GM19025 (cell line): ENCODE measurements around the gene SPATA9.

ENCODE experiments used
- ATAC-seq: cut with Tn5 transposase; IDR thresholded peaks from one replicate; pipeline ENCODE4 v1.9.1; 2021; ENCODE audit warnings: mild to moderate bottlenecking, low read depth, moderate library complexity; ENCODE audit not compliant: unreplicated experiment

Gene SPATA9

DNA sequence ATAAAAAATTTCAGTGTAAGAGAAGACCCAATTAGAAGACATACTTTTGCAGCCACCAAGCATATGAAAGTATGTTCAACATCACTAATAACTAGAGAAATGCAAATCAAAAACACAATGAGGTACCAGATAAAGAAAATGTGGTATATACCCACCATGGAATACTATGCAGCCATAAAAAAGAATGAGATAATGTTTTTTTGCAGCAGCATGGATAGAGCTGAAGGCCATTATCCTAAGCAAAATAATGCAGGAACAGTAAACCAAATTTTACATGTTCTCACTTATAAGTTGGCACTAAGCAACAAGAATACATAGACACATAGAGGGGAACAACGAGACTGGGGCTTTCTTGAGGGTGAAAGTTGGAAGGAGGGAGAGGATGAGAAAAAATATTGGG, 6.9 kb upstream of the SPATA9 start:
- ATAC-seq: no peak

DNA sequence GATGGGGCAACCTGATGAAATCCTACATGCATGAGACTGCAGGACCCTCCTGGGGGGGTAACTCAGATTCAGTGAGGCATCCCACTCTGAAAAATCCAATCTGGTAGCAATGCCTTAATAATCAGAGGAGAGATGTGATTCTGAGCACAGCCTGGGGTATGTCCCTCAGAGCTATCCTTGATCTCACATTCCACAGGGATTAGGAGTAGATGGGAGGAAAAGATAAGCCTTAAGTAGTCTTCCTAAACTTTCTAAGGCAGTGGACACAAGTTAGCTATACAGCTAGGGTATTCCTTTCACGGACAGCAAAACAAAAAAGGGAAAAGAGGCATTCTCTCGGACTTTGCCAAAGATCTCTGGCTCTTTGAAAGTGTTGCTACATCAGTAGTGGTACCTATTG, 3.9 kb upstream of the SPATA9 start:
- no peak for ATAC-seq

DNA sequence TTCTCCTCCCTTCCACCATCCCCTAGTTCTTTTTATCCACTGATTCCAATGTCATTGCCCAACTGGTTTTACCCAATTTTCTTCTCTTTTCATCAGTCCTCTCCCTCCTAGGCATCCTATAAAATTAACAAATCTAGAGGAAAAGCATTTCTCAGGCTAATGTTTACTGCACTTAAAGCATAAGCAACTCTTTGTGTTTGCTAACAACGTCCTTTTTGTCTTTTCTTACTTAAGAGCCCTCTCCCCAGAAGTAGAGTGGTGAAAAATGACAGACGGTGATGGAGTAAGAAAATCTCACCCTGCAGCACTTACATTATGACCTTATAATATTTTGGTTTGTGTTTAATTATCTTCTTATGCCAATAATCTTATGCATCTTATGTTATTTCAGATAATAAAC, 1.6 kb upstream of the SPATA9 start:
- ATAC-seq: no peak

DNA sequence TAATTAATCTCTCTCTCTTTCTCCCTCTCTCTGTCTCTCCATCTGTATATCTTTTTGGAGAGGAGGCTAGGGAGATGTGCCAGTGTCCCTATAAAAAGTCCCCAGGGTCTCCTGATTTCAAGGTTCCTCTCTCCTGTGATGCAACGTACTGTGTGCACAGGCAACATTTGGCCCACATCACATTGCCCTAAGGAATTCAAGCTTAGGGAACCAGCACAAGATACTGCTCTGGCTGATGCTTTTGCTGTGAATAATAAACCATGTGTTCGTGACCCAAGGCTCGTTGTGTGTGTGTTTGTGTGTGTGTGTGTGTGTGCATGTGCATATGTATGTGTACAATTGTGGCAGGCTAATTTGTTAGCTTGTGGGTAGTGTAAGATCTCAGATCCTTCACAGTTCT, 9.7 kb downstream of the SPATA9 start:
- no peak for ATAC-seq

DNA sequence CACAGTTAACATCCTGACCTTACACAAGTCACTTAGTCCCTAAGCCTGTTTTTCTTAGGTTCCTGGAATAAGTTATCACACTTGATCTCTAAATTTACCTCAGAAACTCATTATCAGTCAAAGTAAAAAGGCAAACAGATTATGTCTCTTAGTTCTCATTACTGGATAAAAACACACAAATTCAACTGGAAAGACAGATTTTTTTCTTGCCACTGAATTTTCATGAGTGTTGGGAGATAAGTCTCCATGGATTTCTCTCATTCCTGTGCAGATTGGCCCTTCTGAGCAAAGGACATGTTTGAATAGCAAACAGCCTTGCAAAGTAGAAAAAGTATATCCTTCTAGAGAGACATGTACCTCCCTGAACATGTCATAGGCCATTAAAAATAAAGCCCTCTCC, 10.2 kb downstream of the SPATA9 start:
- ATAC-seq: no peak

DNA sequence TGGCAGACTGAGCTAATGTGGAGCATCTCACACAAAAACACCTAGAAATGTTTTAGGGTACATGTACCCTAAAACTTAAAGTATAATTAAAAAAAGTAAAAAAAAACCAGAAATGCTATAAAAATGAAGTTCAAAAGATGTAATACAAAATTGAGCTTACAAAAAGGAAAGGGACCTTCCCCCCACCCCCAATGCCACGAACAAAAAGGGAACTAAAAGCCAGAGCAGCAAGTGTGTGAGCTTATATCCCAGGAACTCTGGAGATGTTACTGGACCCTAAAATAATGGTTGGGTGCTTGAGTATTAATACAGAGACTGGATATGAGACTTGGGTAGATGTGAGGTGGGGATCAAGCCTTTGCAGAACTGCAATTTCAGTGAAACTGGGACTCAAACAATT, 11.0 kb downstream of the SPATA9 start:
- ATAC-seq: no peak

DNA sequence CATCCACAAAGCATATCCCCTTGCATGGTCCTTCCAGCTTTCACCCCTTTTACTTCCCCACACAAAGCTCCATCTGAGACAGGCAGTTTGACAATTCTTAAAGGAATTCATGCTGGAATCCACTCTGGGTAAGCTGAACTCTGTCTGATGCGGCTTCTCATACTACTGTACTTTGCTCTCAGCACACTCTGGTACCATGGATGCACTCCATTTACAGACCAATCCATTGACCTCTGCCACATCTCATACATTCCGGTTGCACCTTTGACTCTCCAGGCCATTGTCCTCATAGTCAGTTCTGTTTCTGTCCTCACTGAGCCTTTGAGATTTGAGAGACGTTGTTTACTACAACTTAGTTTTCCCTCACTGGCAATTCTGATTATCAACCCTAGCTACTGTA, 12.2 kb downstream of the SPATA9 start:
- ATAC-seq: no peak

DNA sequence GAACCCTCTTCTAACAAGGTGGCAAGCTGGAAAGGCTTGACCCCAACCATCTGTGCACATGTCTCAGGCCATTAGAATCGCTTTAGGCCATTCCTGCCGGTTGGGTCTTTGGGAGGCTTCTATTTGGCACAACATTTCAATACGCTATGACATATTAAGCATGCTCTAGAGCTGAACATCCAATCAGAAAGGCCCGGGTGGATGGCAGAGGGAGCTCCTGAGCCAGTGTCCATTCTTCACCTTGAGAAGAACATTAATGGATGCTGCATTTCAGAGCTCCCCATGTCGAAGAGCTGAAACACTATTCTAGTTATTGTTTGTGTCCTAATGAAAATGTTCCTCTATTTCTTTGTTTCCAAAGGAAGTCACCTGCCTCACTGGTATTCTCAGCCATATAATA, 12.8 kb downstream of the SPATA9 start:
- ATAC-seq: no peak

DNA sequence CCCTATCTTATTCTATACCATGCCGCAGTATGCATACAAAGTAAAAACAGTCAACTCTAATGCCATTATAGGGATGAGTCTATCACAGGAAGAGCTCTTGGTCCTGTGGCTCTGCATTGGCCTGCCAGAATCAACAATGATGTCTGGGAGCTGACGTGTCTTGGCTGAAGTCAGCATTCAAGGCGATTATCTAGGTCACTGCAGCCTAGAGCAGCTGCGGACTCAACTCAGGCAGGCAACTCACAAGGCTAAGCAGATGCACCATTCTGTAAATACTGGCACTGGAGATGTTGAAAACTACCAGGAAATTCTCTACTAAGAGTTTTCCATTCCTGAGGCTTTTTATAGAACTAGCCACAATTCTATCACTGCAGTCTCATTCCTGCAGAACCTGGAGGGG, 13.3 kb downstream of the SPATA9 start:
- no peak for ATAC-seq

DNA sequence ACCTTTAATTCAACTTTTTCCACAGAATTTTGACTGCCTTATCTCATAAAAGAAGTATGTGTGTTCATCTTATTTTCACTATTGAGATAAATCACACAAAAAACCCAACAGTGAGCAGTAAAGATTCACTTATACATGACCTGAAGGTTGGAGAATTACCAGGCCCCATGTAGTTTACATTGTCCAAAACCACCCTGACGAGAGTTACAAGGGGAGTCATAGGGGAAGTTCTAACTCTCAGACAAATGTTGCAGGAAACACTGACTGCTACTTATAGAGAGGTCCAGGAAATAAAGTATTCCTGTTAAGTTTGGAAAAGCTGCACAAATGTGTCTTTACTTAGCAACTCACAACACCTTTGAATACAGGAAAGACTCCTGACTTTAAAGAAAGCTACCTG, 14.1 kb downstream of the SPATA9 start:
- no peak for ATAC-seq

DNA sequence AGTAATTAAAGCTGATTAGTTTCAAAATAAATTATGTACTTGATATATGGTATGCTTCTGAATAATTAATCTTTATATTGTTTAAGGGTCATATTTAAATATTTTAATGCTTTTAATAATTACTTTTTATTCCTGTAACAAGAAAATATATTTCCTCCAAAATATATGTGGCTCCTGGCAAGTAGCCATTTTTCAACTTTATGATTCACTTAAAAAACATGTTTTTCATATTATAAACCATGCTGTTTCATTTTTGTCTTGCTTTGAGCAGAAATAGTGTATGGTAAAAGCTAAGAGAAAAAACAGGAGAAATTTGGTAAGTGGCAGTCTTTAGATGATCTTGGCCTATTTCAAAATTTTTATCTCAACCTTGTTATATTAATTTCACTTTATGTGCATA, 14.6 kb downstream of the SPATA9 start:
- ATAC-seq: no peak

DNA sequence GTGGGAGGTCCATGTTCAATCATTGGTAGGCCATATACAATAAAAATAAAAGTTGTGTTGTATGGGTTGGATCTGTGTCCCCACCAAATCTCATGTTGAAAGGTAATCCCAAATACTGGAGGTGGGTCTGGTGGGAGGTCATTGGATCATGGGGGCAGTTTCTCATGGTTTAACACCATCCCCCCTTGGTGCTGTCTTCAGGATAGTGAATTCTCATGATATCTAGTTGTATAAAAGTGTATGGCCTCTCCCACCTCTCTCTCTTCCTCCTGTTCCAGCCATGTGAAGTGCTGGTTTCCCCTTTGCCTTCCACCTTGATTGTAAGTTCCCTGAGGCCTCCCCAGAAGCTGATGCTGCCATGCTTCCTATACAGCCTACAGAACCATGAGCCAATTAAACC, 15.1 kb downstream of the SPATA9 start:
- ATAC-seq: no peak

DNA sequence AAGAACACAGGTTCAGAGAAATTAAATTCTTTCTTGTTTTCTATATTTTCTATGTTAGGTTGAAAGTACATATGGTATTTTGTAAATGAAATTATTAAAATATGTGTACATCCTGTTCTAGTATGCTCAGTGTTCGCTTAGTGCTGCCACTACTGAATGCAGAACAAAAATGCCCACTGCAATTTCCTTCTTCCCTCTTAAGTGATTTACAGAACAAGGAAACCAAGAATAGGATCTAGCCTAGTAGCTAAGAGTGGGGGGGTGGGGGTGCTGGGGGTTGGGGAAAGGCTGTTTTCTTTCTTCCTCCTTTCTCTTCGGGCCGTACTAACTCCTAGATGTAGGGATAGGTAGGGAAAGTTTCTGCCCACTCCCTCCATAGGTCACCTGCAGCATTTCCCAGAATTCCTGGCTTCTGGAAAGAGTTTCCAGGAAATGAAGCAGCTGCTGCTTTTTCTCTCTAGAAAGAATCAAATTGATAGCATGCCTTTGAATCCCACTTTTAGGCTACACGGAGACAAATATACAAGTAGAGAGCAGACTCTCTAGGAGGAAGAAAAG, 15.7 kb downstream of the SPATA9 start:
- ATAC-seq: no peak

DNA sequence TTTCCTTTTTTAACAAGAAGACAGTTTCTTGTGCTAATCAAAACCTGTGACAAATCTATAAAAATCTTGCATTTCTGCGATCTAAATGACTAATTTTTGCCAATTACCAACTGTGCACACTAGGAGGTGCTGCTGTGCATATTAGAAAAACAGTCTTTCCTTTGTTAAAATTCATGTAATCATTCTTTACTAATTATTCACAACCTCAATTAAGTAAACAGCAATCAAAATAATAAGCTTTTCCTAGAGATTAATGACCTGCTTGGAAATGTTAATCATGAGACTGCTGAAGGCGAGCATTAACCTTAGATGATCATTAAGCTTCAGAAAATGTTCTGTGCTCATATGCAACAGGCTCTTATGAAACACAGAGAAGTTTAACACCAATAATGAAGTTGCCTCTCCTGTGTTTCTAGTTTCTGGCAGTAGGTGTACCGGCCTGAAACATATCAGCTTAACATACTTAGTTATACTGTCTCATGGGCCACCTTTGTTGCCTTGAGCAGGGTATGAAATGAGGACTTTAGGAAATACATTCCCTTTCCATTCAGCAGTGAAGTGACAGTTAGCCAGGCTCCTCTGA, 18.5 kb downstream of the SPATA9 start:
- no peak for ATAC-seq

DNA sequence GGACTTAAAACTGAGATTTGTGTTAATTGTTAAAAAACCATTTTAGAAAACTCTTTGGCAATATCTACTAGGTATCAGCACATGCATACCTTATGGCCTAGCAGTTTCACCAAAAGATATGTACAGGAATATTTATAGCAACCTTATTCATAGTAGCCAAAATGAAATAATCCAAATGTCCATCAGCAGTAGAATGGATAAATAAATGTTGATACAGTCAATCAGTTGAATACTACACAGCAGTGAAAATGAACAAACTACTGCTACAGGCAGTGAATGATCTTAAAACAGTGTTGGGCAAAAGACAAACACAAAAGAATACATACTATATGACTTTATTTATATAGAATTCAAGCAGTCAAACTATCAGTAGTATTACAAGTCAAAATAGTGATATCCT, 19.8 kb downstream of the SPATA9 start:
- no peak for ATAC-seq

DNA sequence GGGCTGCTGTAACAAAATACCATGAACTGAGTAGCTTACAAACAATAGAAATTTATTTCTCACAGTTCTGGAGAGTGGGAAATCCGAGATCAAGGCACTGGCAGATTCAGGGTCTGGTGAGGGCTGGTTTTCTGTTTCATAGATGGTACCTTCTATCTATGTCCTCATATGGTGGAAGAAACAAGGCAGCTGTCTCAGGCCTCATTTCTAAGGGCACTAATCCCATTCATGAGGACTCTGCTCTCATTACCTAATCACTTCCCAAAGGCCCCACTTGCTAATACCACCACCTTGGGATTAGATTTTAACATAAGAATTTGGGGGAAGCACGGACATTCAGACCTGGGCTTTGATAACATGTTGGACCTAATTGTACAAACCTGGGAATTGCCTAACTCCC, 22.7 kb downstream of the SPATA9 start:
- no peak for ATAC-seq

DNA sequence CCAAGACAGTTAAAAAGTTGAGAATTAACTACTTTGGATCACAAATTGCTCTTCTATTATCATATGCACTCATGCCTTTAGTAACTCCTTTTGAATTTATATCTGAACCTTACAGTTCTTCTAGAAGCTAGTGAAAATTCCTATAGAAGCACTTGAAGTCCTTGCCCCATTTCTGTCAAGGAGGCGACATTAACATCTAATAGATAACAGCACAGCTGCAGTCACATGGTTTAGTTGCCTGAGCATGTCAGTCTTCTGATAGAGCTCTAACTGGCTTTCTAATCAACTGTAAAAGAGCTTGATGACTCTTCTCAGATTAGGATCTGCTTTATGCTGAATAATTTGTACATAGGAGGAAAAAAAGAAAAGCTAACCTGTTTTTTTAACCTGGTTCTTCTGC, 27.2 kb downstream of the SPATA9 start:
- ATAC-seq: no peak

DNA sequence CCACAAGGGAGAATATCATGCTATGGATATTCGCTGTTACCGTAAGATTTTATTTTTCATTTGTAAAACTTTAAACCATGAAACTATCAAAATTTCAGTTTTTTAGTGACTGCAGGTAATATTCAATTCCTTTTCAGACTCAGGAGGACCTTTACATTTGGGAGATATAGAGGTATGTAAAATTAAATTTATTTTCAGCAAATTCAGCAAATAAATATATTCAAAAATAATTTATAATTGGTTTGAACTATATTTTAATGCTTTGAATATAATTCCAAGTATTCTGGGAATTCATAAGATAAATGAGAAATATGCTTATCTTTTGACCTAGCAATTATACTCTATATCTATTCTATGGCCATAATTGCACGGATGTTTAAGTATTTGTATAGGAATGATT, 28.6 kb downstream of the SPATA9 start:
- no peak for ATAC-seq

DNA sequence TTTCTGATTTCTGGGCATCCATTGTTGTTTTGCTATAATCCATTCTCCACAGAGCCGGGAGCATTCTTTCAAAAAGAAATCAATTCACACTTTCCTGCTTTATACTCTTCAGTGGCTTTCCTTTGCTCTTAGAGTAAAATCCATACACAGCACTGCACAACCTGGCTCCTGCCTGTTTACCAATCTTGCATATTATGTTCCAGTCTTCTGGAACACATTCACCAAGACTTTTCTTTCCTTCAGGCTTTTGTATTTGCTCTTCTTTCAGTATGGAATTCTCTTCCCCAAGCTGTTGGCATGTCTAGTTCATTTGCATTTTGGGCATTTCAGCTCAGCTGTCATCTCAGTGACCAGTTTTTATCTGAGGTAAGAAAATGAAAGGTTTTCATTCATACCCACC, 29.9 kb downstream of the SPATA9 start:
- no peak for ATAC-seq

DNA sequence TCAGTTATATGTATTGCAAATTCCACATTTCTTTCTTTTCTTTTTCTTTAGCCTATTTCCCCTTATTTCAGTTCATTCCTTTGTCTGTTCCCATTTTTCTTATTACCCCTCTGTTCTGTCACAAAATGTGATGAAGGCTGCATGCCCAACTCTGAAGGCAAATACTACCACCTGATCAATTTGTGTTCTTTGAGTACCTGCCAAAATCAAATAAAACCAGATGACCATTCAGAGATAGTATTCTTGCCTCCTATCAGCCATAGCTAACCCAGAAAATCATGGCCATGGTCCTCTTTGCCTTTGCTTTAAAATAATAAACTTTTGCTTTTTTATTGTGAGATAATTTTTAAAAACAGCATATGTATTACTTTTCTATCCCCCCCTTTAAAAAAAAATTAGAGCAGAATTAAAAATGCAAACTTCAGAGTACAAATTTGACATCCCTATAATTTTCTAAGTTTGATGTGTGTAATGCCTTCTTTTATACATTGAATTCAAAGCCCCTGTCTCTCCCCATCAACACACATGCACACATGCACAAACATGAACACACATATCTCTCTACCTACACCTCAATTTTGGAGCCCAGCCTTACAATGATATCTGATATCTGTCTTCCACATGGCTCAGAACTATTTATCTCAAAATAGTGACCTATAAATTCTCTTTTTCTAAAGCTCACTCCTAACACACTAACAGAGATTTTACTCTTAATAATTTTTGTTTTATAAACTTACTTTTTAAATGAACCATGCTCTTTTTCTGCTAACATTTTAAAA, 32.8 kb downstream of the SPATA9 start:
- ATAC-seq: no peak

DNA sequence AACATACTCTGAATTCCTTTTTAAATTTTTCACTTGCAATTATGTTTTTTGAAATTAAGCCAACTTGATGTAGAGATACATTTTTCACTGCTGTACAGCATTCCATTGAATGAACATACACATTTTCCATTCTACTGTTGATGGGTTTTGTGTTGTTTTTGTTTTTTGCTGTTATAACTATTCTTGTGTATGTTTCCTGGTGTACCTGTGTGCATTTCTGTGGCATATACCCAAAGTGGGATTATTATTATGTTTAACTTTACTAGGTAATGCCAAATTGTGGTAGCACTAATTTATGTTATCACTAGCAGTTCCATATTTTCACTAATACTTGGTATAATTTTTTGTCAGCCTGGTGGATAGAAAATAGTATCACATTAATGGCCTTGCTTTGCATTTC, 33.5 kb downstream of the SPATA9 start:
- ATAC-seq: no peak
